Measurements from ENCODE around the gene CCDC70.

Gene CCDC70

GRCh38 chr13:51879133-51879532, 17.4 kb downstream of the CCDC70 start:
- peaks cover 11% of the 10 kb centered on the region for H3K9me3 ChIP-seq (ENCODE audit: control insufficient read depth, insufficient read depth, low read length)
- H3K79me2 ChIP-seq (ENCODE audit: control insufficient read depth, low read length) = no peaks in the 10 kb centered on the region
- H3K4me1 ChIP-seq (ENCODE audit: control insufficient read depth, low read length) = peaks cover 5% of the 10 kb centered on the region
- no peaks in the 10 kb centered on the region for H3K27me3 ChIP-seq (ENCODE audit: control insufficient read depth, low read length)
- no peaks in the 10 kb centered on the region for H3F3A ChIP-seq (ENCODE audit: control insufficient read depth, insufficient read depth)
- no peaks in the 10 kb centered on the region for H3K9me2 ChIP-seq (replicated peaks; ENCODE audit: control insufficient read depth, low read length)
- H3K27ac ChIP-seq (ENCODE audit: low read depth, low read length) = no peak overlapping the region
- TF ChIP-seq EZH2phosphoT487 (IDR thresholded peaks at IDR 0.05; ENCODE audit: borderline replicate concordance, low read length) (no peak), CTCF (IDR thresholded peaks at IDR 0.05; ENCODE audit: low read depth, low read length, poor library complexity, severe bottlenecking) (no peak)
- no peaks in the 10 kb centered on the region for H3K36me3 ChIP-seq (ENCODE audit: control insufficient read depth, low read length)
- no peaks in the 10 kb centered on the region for H4K20me1 ChIP-seq (ENCODE audit: control insufficient read depth, insufficient read depth, low read depth, low read length)
- no peak overlapping the region for H3K4me2 ChIP-seq (ENCODE audit: low read length)
- H3K4me3 ChIP-seq (ENCODE audit: low read length) = no peak overlapping the region

GRCh38 chr13:51881296-51881695, 19.5 kb downstream of the CCDC70 start:
- no peak overlapping the region for H3K27ac ChIP-seq (ENCODE audit: low read depth, low read length)
- peaks cover 11% of the 10 kb centered on the region for H3K9me3 ChIP-seq (ENCODE audit: control insufficient read depth, insufficient read depth, low read length)
- no peak overlapping the region for H3K4me2 ChIP-seq (ENCODE audit: low read length)
- TF ChIP-seq CTCF (IDR thresholded peaks at IDR 0.05; ENCODE audit: low read depth, low read length, poor library complexity, severe bottlenecking) (no peak), EZH2phosphoT487 (IDR thresholded peaks at IDR 0.05; ENCODE audit: borderline replicate concordance, low read length) (no peak)
- no peak overlapping the region for H3K4me3 ChIP-seq (ENCODE audit: low read length)
- no peaks in the 10 kb centered on the region for H3K36me3 ChIP-seq (ENCODE audit: control insufficient read depth, low read length)
- no peaks in the 10 kb centered on the region for H3K9me2 ChIP-seq (replicated peaks; ENCODE audit: control insufficient read depth, low read length)
- H3F3A ChIP-seq (ENCODE audit: control insufficient read depth, insufficient read depth) = no peaks in the 10 kb centered on the region
- no peaks in the 10 kb centered on the region for H3K79me2 ChIP-seq (ENCODE audit: control insufficient read depth, low read length)
- peaks cover 5% of the 10 kb centered on the region for H3K4me1 ChIP-seq (ENCODE audit: control insufficient read depth, low read length)
- no peaks in the 10 kb centered on the region for H4K20me1 ChIP-seq (ENCODE audit: control insufficient read depth, insufficient read depth, low read depth, low read length)
- no peaks in the 10 kb centered on the region for H3K27me3 ChIP-seq (ENCODE audit: control insufficient read depth, low read length)

GRCh38 chr13:51882570-51883225, 20.9 kb downstream of the CCDC70 start:
- Histone ChIP-seq H3K36me3 (ENCODE audit: control insufficient read depth, low read length) (no peaks in the 10 kb centered on the region), H3F3A (ENCODE audit: control insufficient read depth, insufficient read depth) (no peaks in the 10 kb centered on the region), H3K27ac (ENCODE audit: low read depth, low read length) (no peak overlapping the region), H4K20me1 (ENCODE audit: control insufficient read depth, insufficient read depth, low read depth, low read length) (no peaks in the 10 kb centered on the region), H3K4me1 (ENCODE audit: control insufficient read depth, low read length) (peaks cover 5% of the 10 kb centered on the region), H3K9me2 (replicated peaks; ENCODE audit: control insufficient read depth, low read length) (no peaks in the 10 kb centered on the region), H3K27me3 (ENCODE audit: control insufficient read depth, low read length) (no peaks in the 10 kb centered on the region), H3K79me2 (ENCODE audit: control insufficient read depth, low read length) (no peaks in the 10 kb centered on the region), H3K9me3 (ENCODE audit: control insufficient read depth, insufficient read depth, low read length) (peaks cover 11% of the 10 kb centered on the region), H3K4me3 (ENCODE audit: low read length) (no peak overlapping the region), H3K4me2 (ENCODE audit: low read length) (no peak overlapping the region)
- no peak for TF ChIP-seq CTCF (IDR thresholded peaks at IDR 0.05; ENCODE audit: low read depth, low read length, poor library complexity, severe bottlenecking)
- no peak for TF ChIP-seq EZH2phosphoT487 (IDR thresholded peaks at IDR 0.05; ENCODE audit: borderline replicate concordance, low read length)
